ENCODE results near the gene ATP5F1D.
A peak's percentile ranks its signal among the peaks of the same experiment; 100 is the strongest.

The ATP5F1D gene

GRCh38 chr19:1247748-1248138 lies 6.2 kb downstream of the ATP5F1D start:
- no peak for DNase-seq (ENCODE audit: low spot score)
- peak overlapping the region; percentile 100 for H3K27ac ChIP-seq
- POLR2A ChIA-PET (ENCODE audit: low non-redundant PET) = no interaction called here
- no peak for TF ChIP-seq CTCF (conservative IDR thresholded peaks at IDR 0.05; ENCODE audit: low read depth)
- CTCF ChIA-PET = no interaction called here

GRCh38 chr19:1248139-1248785 lies 6.7 kb downstream of the ATP5F1D start, which contains the start of gene MIDN:
MIDN (plus strand) TSS chr19:1248583; CDS start chr19:1250297, 1,714 bp downstream.
- H3K27ac ChIP-seq = peak within 1 kb of the TSS; percentile 100
- CTCF ChIA-PET = interaction anchor here (1.0 kb wide), 2 partner anchors 17 to 20 kb away, joined by 4 read pairs; no protein-coding TSS in a partner anchor
- POLR2A ChIA-PET (ENCODE audit: low non-redundant PET) = no interaction called here
- DNase-seq (ENCODE audit: low spot score) = peak; percentile 65
- no peak; the same call in 1 of the 2 replicates for TF ChIP-seq CTCF (conservative IDR thresholded peaks at IDR 0.05; ENCODE audit: low read depth)

GRCh38 chr19:1248786-1249297 lies 7.3 kb downstream of the ATP5F1D start:
- ChIA-PET POLR2A (ENCODE audit: low non-redundant PET) (no interaction called here), CTCF (interaction anchor here (0.5 to 1.0 kb wide), 4 partner anchors 17 to 119 kb away, joined by 3 to 4 read pairs (median 4); no protein-coding TSS in a partner anchor)
- peak; percentile 55 for DNase-seq (ENCODE audit: low spot score)
- H3K27ac ChIP-seq = peak overlapping the region; percentile 100
- peak; percentile 92 for TF ChIP-seq CTCF (conservative IDR thresholded peaks at IDR 0.05; ENCODE audit: low read depth)

- POLR2A ChIA-PET (ENCODE audit: low non-redundant PET) = interaction anchor here (0.6 kb wide), 1 partner anchor 19 kb away, joined by 3 read pairs; no protein-coding TSS in a partner anchor
- H3K27ac ChIP-seq = peak overlapping the region; percentile 100
- DNase-seq (ENCODE audit: low spot score) = peak; percentile 85
- TF ChIP-seq CTCF (conservative IDR thresholded peaks at IDR 0.05; ENCODE audit: low read depth) = no peak
- CTCF ChIA-PET = interaction anchor here (0.5 to 1.0 kb wide), 4 partner anchors 16 to 120 kb away, joined by 3 to 4 read pairs (median 4); no protein-coding TSS in a partner anchor
Measured at GRCh38 chr19:1249298-1249989, 7.9 kb downstream of the ATP5F1D start.

- POLR2A ChIA-PET (ENCODE audit: low non-redundant PET) = interaction anchor here (0.6 kb wide), 1 partner anchor 19 kb away, joined by 3 read pairs; no protein-coding TSS in a partner anchor
- CTCF ChIA-PET = no interaction called here
- peak overlapping the region; percentile 100 for H3K27ac ChIP-seq
- DNase-seq (ENCODE audit: low spot score) = no peak
- TF ChIP-seq CTCF (conservative IDR thresholded peaks at IDR 0.05; ENCODE audit: low read depth) = no peak
Measured at GRCh38 chr19:1249990-1250436, 8.5 kb downstream of the ATP5F1D start.

Measured in RWPE1 (cell line).